ENCODE data around the gene TAF1A.

Gene TAF1A

GRCh38 chr1:222582099-222582774, 7.5 kb downstream of the TAF1A start:
- no peak for TF ChIP-seq CTCF (IDR thresholded peaks at IDR 0.05; ENCODE audit: borderline replicate concordance, control extremely low read depth, extremely low read depth, insufficient read depth, missing control alignments)
- in situ Hi-C loops (cut with MboI; ENCODE audit: low sequenced_read_pairs, unreplicated experiment): no loop called here
- peak; percentile 18 for DNase-seq (ENCODE audit: low spot score)

GRCh38 chr1:222579316-222579715, 10.4 kb downstream of the TAF1A start:
- in situ Hi-C loops (cut with MboI; ENCODE audit: low sequenced_read_pairs, unreplicated experiment): no loop called here
- DNase-seq (ENCODE audit: low spot score): no peak
- TF ChIP-seq CTCF (IDR thresholded peaks at IDR 0.05; ENCODE audit: borderline replicate concordance, control extremely low read depth, extremely low read depth, insufficient read depth, missing control alignments): no peak

- in situ Hi-C loops (cut with MboI; ENCODE audit: low sequenced_read_pairs, unreplicated experiment): no loop called here
- no peak for DNase-seq (ENCODE audit: low spot score)
- TF ChIP-seq CTCF (IDR thresholded peaks at IDR 0.05; ENCODE audit: borderline replicate concordance, control extremely low read depth, extremely low read depth, insufficient read depth, missing control alignments): no peak
Observed at GRCh38 chr1:222570837-222571236, 18.9 kb downstream of the TAF1A start.

GRCh38 chr1:222561656-222562055, 28.1 kb downstream of the TAF1A start:
- in situ Hi-C loops (cut with MboI; ENCODE audit: low sequenced_read_pairs, unreplicated experiment): no loop called here
- TF ChIP-seq CTCF (IDR thresholded peaks at IDR 0.05; ENCODE audit: borderline replicate concordance, control extremely low read depth, extremely low read depth, insufficient read depth, missing control alignments): no peak
- DNase-seq (ENCODE audit: low spot score): no peak

- in situ Hi-C loops (cut with MboI; ENCODE audit: low sequenced_read_pairs, unreplicated experiment): no loop called here
- no peak for TF ChIP-seq CTCF (IDR thresholded peaks at IDR 0.05; ENCODE audit: borderline replicate concordance, control extremely low read depth, extremely low read depth, insufficient read depth, missing control alignments)
- no peak for DNase-seq (ENCODE audit: low spot score)
Observed at GRCh38 chr1:222557574-222557973, 32.2 kb downstream of the TAF1A start.

- DNase-seq (ENCODE audit: low spot score): no peak
- in situ Hi-C loops (cut with MboI; ENCODE audit: low sequenced_read_pairs, unreplicated experiment): no loop called here
Observed at GRCh38 chr1:222557148-222557547, 32.6 kb downstream of the TAF1A start.

More at GRCh38 chr1:222557148-222557547, 32.6 kb downstream of the TAF1A start:
- TF ChIP-seq CTCF (IDR thresholded peaks at IDR 0.05; ENCODE audit: borderline replicate concordance, control extremely low read depth, extremely low read depth, insufficient read depth, missing control alignments): no peak

All from GM13976 (cell line).